OCI-LY7 (cell line): ENCODE measurements around the gene TNNI3K. TPM values are rescaled to one million over a fixed set of nuclear protein-coding genes. Genes with fewer than 3 reads are reported as not detected.

Experiments used
- BruUV-seq: library from RNA; stranded (reverse); fragments of 400-500 nt; replicated peaks from 2 replicates; lab custom pipeline; 2021; lab: Mats Ljungman, UMichigan
- CTCF ChIA-PET: fragments of 300-600 bp; sonication (Branson Sonifier 250); formaldehyde crosslinking; loops from one replicate; lab custom pipeline; 2022; ENCODE audit warnings: antibody characterized with exemption; ENCODE audit not compliant: unreplicated experiment; lab: Charles Lee
- POLR2A ChIA-PET: fragments of 300-600 bp; sonication (Branson Sonifier 250); formaldehyde crosslinking; loops from one replicate; lab custom pipeline; 2022; ENCODE audit warnings: antibody characterized with exemption; lab: Charles Lee
- DNase-seq: peaks from one replicate; pipeline ENCODE4 v3.0.0-alpha.2; 2015; ENCODE audit warnings: low spot score
- H2AFZ ChIP-seq: fragments of 200-600 bp; sonication (generic), shearing (Covaris generic); 2 replicates; pipeline ENCODE4 v1.6.1; 2014; ENCODE audit warnings: mild to moderate bottlenecking, antibody characterized with exemption, low read length, moderate library complexity
- H3K27ac ChIP-seq: fragments of 200-600 bp; sonication (generic); 2 replicates; pipeline ENCODE4 v1.5.1; 2014; ENCODE audit warnings: mixed run types, low read depth, mild to moderate bottlenecking, moderate library complexity, low read length, inconsistent platforms; ENCODE audit not compliant: poor library complexity, severe bottlenecking
- H3K36me3 ChIP-seq: fragments of 200-600 bp; sonication (generic); 2 replicates; pipeline ENCODE4 v1.6.1; 2014; ENCODE audit warnings: mild to moderate bottlenecking, antibody characterized with exemption, low read length, moderate library complexity, mixed read lengths; ENCODE audit not compliant: insufficient read depth
- H3K4me1 ChIP-seq: fragments of 200-600 bp; sonication (generic); 2 replicates; pipeline ENCODE4 v1.5.1; 2014; ENCODE audit warnings: mild to moderate bottlenecking, low read length; ENCODE audit not compliant: insufficient read depth, poor library complexity, severe bottlenecking
- H3K4me2 ChIP-seq: fragments of 200-600 bp; sonication (generic); 2 replicates; pipeline ENCODE4 v1.6.1; 2014; ENCODE audit warnings: mild to moderate bottlenecking, low read length
- H3K4me3 ChIP-seq: fragments of 200-600 bp; sonication (generic); 2 replicates; pipeline ENCODE4 v1.5.1; 2014; ENCODE audit warnings: mild to moderate bottlenecking, low read depth, low read length; ENCODE audit not compliant: poor library complexity, severe bottlenecking
- H3K79me2 ChIP-seq: fragments of 200-600 bp; sonication (generic); 2 replicates; pipeline ENCODE4 v1.6.1; 2016; ENCODE audit warnings: low read depth, mild to moderate bottlenecking, low read length, moderate library complexity, mixed read lengths; ENCODE audit not compliant: insufficient read depth
- H3K9me2 ChIP-seq: fragments of 200-600 bp; sonication (generic); 2 replicates; pipeline ENCODE4 v1.6.1; 2016; ENCODE audit warnings: mild to moderate bottlenecking, low read length, mixed read lengths; ENCODE audit not compliant: insufficient read depth
- H3K9me3 ChIP-seq: fragments of 200-600 bp; sonication (generic); 2 replicates; pipeline ENCODE4 v1.6.1; 2014; ENCODE audit warnings: mild to moderate bottlenecking, mixed run types, low read length, mixed read lengths
- H4K20me1 ChIP-seq: fragments of 200-600 bp; sonication (generic); 2 replicates; pipeline ENCODE4 v1.6.1; 2014; ENCODE audit warnings: mild to moderate bottlenecking, antibody characterized with exemption, low read length, moderate library complexity, mixed read lengths; ENCODE audit not compliant: insufficient read depth
- EZH2phosphoT487 ChIP-seq: fragments of 200-600 bp; sonication (generic); IDR thresholded peaks from 2 replicates; pipeline ENCODE4 v1.6.1; 2018; ENCODE audit warnings: low read depth, borderline replicate concordance, mild to moderate bottlenecking, mixed run types, antibody characterized with exemption, low read length, moderate library complexity, mixed read lengths
- intact Hi-C: fragments of 100-400 bp; cut with micrococcal nuclease; formaldehyde crosslinking; loops from one replicate; pipeline ENCODE4 v1.10.0; 2022; ENCODE audit not compliant: unreplicated experiment
- total RNA-seq, 2 experiments: library from RNA; depleted of rRNA in 1 of 2; stranded (reverse); fragments of >200 nt in 1 of 2; shearing (Covaris generic) in 1 of 2; gene quantifications; 2 replicates each; pipeline ENCODE4 v1.2.3, GENCODE V29; 2014 to 2022
- TF ChIP-seq, protein P1 (sequence below): fragments of 200-600 bp; sonication (generic); conservative IDR thresholded peaks from 2 replicates; pipeline ENCODE4 v1.5.1; 2014; ENCODE audit warnings: mild to moderate bottlenecking, antibody characterized with exemption, low read length, moderate library complexity, mixed read lengths

Gene TNNI3K
- total RNA-seq, 2 experiments from 2014 or later, result not detected

DNA sequence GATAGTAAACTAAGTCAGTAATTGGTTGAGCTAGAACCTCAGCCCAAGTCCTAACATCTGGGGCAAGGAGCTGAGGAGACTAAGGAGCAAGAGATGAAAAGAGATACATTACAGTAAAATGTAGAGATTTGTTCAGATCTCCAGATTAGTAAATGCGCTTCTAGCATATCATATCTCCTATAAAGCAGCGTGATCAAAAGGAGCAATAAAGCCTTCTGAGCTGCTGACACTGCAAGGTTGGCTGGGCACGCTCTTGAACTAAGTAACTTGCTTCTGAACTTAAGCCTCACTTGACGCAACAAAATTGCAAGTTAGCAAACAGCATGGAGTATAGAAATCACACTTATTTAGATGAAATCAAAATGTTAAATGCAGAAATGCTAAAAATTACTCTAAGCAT is 196.3 kb downstream of the TNNI3K start:
- Histone ChIP-seq H3K4me1 (no peaks in the 10 kb centered on the region), H3K36me3 (no peaks in the 10 kb centered on the region), H4K20me1 (no peaks in the 10 kb centered on the region), H3K4me2 (no peak overlapping the region), H3K9me2 (no peaks in the 10 kb centered on the region), H3K4me3 (no peak overlapping the region), H3K9me3 (no peaks in the 10 kb centered on the region), H3K79me2 (no peaks in the 10 kb centered on the region), H2AFZ (no peak overlapping the region), H3K27ac (no peak overlapping the region)
- DNase-seq, result no peak
- POLR2A ChIA-PET, result no interaction called here
- CTCF ChIA-PET, result no interaction called here
- TF ChIP-seq, protein P1, sequence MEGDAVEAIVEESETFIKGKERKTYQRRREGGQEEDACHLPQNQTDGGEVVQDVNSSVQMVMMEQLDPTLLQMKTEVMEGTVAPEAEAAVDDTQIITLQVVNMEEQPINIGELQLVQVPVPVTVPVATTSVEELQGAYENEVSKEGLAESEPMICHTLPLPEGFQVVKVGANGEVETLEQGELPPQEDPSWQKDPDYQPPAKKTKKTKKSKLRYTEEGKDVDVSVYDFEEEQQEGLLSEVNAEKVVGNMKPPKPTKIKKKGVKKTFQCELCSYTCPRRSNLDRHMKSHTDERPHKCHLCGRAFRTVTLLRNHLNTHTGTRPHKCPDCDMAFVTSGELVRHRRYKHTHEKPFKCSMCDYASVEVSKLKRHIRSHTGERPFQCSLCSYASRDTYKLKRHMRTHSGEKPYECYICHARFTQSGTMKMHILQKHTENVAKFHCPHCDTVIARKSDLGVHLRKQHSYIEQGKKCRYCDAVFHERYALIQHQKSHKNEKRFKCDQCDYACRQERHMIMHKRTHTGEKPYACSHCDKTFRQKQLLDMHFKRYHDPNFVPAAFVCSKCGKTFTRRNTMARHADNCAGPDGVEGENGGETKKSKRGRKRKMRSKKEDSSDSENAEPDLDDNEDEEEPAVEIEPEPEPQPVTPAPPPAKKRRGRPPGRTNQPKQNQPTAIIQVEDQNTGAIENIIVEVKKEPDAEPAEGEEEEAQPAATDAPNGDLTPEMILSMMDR, result no peak
- intact Hi-C loops, result no loop called here
- no TSS peak for BruUV-seq

DNA sequence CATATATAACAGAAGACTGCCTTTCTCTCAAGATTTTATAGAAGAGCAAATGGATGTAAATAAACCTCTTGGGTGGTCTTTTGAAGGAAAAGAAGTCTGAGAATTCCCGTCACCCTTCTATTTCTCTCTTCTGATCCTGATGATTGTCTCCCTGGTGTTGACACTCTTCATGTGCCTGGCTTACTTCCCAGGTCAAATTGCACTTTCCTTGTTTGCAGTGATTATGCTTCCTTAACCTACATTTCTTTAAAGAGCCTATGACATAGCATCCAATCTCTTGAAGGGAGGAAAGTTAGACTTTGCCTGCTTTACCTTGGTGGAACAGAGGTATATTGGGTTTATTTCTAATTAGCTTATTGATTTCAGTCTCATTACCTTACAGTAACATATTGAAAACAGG is 197.1 kb downstream of the TNNI3K start:
- no peak overlapping the region for H3K4me2 ChIP-seq
- POLR2A ChIA-PET, result interaction anchor here (0.7 kb wide), 1 partner anchor 38 kb away, joined by 3 read pairs; no protein-coding TSS in a partner anchor
- H3K4me3 ChIP-seq, result no peak overlapping the region
- H3K9me3 ChIP-seq, result no peaks in the 10 kb centered on the region
- no peaks in the 10 kb centered on the region for H3K9me2 ChIP-seq
- no peaks in the 10 kb centered on the region for H3K79me2 ChIP-seq
- DNase-seq, result no peak
- no peaks in the 10 kb centered on the region for H4K20me1 ChIP-seq
- no TSS peak for BruUV-seq
- TF ChIP-seq EZH2phosphoT487, result no peak
- TF ChIP-seq, protein P1, result no peak
- no peaks in the 10 kb centered on the region for H3K36me3 ChIP-seq
- CTCF ChIA-PET, result no interaction called here
- no peak overlapping the region for H2AFZ ChIP-seq
- H3K27ac ChIP-seq, result no peak overlapping the region
- intact Hi-C loops, result no loop called here
- H3K4me1 ChIP-seq, result no peaks in the 10 kb centered on the region

DNA sequence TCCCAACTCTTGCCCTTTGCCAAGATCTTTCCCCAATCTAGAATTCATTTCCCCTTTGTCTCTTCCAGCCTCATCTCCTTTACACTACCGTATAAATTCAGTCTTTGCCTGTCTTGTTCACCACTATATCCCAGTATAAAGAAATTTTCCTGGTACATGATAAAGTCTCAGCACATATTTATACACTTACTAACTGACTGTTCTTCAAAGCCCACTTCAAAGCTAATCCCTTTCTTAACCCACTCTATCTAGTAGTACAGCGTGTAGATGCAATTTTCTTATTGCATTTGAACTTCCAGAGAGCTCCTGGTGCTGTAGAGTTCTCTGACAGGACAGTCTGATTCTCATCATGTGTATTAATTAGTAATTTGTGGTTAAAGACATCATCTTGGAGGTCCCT is 199.1 kb downstream of the TNNI3K start:
- Histone ChIP-seq H3K4me2 (no peak overlapping the region), H2AFZ (no peak overlapping the region), H3K9me3 (no peaks in the 10 kb centered on the region), H3K36me3 (no peaks in the 10 kb centered on the region), H3K79me2 (no peaks in the 10 kb centered on the region), H4K20me1 (no peaks in the 10 kb centered on the region), H3K9me2 (no peaks in the 10 kb centered on the region), H3K4me3 (no peak overlapping the region), H3K27ac (no peak overlapping the region), H3K4me1 (no peaks in the 10 kb centered on the region)
- intact Hi-C loops, result no loop called here
- DNase-seq, result no peak
- BruUV-seq, result no TSS peak
- TF ChIP-seq, protein P1, result no peak
- TF ChIP-seq EZH2phosphoT487, result no peak
- POLR2A ChIA-PET, result interaction anchor here (1.6 kb wide), 1 partner anchor 10 kb away, joined by 3 read pairs; no protein-coding TSS in a partner anchor
- CTCF ChIA-PET, result no interaction called here
